Measurements from ENCODE around the gene MALRD1.

MALRD1 gene

DNA sequence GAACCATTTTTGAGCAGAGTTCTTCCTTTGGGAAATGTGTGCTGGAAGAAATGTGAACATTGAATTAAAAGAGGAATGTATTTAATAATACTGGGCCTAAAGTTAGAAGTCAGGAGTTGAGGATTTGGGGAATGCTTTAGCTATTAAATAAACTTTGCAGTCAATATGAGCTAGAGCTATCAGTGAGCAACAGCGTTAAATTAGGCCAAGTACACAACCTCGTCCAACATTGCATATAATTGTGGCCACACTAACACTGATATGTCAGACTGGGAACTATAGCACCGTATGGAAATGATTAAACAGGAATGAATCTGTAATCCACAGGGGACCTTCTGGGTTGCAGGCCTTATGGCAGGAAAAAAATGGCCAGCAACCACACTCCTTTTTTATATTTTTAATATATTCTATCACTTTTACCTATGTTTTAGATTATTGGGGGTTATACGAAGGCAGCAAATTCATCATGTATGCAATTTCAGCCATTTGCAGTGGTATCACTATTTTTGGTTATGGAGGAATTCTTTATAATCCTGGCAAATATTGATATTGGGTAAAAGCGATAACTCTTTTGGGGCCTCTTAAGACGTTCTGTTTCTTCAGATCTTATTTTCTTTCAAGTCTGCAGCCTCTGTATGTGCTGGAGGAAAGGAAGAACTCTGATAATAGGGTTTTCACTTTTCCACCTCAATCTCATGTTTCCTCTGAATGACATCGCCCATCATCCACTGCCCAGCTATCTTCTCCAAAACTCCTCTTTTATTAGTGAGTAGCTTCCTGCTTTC, 531.4 kb downstream of the MALRD1 start:
- no peak for DNase-seq

DNA sequence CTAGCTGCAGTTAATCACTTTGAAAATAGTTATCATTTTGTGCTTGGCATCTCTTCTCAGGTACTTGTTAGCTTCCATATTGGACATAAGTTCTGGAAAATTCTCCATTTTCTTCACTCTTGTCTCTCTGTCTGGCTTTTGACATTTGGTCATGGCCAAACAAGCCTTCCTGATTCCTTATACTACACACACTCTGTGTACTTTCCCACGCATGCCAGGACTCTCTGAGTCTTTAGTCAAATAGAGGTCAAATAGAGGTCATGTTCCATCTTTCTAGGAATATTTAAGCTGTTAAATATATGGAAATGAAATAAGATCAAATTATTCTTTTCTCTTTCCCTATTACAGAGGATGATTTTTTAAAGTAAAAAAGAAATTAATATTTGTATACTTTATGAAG, 532.1 kb downstream of the MALRD1 start:
- no peak for DNase-seq

DNA sequence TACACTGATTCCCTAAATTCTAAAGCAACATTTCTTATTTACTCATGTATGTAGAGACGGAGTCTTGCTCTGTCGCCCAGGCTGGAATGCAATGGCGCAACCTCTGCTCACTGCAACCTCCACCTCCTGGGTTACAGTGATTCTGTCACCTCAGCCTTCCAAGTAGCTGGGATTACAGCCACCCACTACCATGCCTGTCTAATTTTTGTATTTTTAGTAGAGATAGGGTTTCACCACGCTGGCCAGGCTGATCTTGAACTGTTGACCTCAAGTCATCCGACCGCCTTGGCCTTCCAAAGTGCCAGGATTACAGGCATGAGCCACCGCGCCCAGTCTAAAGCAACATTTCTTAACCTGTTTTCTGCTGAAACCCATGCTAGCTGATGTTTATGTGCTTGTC, 540.0 kb downstream of the MALRD1 start:
- no peak for DNase-seq

DNA sequence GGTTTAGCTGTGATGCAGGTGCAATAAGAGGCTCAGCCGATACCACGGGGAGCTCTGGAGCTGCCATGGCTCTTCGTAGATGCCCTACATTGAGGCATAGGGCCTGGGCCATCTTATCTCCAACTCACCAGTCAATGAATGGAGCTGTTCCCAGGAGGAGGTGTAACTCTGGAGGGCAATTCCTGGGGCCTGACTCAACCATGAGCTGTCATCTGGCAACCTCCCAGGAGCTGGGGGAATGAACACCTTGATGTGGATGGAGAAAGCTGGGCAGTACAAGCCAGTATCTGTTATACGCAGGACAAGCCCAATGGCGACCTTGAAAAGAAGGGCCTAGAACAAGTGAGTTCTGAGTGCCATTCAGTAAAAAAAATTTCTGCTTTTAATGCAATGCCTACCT, 543.7 kb downstream of the MALRD1 start:
- DNase-seq = no peak

DNA sequence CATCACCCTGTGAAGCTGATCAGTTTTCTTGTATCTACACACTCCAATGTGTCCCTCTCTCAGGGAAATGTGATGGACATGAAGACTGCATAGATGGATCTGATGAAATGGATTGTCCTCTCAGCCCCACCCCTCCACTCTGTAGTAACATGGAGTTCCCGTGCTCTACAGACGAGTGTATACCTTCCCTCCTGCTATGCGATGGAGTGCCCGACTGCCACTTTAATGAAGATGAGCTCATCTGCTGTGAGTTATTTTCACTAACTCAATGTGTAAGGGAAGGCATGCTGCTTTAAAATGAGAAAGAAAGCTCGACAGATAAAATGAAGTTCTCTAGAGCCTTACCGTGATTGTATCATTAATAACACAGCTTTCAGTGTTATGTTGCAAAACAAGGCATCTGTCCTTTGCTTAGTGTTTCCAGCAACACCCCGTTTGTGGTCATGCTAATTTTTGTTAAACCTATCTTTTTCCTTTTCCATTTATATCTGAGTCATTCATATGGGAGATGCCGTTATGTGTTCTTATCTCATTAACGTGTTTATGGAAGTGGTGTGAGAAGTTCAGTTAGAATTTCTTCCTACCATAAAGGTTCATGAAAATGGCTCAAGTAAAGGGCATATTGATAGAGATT, 546.7 kb downstream of the MALRD1 start:
- DNase-seq = no peak

DNA sequence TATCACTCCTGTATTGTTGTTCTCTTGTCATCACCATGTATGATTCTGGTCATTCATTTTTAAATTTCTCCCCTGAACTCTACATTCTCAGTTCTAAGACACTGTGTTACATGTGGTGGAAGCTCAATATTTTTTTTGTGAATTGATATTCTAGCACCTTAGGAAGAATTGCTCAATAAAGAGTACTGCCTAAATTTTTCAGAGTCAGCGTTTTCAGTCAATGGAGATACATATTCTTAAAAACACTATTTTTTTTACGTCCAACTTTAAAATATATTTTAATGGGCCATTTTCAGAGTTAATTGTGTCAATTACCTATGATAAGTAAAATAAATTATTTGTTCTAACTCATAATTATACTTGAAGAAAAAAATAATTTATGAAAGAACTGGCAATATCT, 557.2 kb downstream of the MALRD1 start:
- no peak for DNase-seq

DNA sequence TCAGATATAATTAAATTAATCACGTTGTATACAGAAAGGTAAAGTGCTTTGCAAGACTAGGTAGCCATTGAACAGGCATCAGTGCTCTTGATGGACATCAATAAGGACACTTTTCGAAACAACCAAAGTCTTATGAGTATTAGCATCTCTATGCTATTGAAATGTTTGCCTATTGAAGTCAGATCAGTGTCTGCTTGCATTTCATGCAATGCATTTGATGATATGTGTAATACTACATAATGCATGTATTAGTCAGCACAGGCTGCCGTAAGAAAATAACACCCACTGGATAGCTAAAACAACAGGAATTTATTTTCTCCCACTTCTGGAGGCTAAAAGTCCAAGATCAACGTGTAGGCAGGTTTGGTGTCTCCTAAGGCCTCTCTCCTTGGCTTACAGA, 558.4 kb downstream of the MALRD1 start:
- no peak for DNase-seq

DNA sequence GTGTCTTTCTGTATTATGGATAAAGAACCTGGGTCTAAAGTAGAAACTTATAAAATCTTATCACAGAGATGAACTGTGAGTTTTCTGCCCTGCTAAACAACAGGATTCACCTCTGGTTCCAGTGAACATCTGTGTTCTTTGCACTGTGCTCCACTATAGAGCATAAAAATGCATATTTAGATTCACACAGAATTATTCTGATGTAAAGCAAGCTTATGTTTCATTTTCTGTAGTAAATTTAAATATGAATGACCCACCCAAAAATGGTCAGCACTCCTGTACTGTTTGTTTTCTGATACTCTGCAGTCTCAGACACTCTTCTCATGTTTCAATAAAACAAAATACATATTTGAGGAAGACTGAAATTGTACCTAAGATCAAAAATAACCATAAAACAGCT, 563.2 kb downstream of the MALRD1 start:
- DNase-seq = no peak

DNA sequence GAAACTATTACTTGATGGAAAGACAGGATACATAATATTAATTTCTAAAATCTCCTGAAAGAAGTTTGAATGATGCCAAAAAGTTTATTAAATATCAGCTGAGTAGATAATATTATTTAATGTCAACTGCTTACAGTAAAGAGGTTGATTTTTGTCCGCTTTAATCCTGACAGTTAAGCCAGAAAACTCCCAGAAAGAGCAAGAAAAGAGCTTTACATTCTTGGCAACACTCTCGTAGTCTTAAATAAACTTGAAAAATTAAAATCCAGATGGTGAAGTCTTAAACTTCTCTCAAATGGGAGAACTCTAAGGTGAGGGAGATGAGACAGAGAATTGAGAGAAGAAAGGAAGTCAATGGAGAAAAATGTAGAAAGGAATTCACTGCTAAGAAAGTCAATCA, 568.4 kb downstream of the MALRD1 start:
- no peak for DNase-seq

DNA sequence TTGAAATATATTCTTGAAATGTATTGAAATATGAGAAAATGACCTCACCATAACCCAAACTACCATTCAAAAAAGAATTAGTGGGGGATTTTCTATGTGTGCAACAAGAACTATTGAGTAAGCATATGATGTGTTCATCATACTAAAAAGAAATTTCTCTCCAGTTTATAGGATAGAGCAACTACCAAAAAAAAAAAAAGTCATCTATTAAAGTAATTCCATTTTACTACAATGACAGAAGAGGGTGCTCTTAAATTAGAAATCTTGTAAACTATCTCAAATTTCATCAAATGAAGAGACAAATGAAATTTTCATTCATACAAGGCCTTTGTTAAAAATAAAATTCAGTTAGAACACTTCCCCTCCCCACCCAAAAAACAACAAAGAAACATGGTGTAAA, 572.2 kb downstream of the MALRD1 start:
- no peak for DNase-seq

DNA sequence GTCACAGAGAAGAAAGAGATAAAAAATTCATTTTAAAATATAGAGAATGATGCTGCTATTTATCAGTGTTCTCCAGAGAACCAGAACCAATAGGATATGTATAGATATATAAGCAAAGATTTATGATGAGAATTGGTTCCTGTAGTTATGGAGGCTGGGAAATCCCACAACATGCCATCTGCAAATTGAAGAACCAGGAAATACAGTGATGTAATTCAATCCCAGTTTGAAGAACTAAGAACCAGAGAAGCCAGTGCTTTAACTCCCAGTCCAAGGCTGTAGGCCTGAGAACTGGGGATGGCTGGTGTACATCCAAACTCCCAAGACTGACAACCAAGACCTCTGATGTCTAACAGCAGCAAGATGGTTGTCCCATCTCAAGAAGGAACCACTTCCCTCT, 574.7 kb downstream of the MALRD1 start:
- DNase-seq = no peak

DNA sequence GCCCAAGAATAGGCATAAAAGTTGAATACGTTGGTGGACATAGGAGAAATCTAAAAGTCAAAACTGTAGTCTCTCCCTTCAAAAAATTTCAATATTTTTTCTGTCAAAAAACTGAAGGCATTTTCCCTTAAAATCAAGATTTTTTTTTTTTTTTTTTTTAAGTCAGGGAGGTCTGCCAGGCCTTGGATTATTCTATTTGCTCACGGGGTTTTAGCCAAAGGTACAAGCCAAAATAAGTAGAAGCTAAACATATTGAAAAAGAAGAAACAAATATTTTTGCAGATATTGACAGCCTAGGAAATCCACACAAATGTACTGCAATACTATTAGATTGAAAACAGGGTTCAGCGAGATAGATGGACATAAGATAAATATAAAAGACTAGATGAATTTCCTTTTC, 577.6 kb downstream of the MALRD1 start:
- no peak for DNase-seq

DNA sequence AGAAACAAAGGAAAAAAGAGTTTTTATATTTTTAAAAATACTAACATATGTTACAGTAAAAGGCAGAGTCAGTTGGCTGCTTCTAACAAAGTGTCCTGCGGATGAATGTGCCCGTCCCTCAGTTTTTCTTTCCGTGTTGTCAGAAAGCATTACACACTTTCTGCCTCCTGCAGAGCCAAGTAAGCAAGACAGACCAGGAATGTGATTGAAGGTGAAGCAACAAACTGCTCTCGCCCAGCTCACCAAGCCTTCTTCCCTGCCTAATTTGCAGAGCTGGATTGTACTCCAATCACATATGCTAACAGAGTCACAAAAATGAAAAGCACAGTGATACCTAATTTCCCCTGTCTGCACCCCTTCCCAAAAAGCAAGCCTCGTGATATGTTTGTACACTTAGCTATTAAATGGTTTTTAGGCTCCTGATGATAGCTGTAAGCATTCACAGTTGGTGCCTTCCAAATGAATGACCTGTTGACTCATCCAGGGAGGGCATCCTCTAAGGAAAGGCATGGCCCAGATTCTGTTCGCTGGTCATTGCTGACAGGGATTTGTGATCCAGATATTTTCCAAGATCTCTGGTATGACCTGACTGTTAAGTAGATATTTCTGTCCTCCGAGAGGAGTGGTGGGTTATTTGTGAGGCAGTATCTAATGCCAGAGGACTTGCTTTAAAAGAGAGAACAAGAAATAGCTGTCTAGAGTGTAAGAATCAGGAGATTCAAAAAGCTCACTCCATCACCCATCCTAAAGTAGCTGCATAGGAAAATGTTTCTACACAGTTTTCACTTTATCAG, 580.4 kb downstream of the MALRD1 start:
- no peak for DNase-seq

DNA sequence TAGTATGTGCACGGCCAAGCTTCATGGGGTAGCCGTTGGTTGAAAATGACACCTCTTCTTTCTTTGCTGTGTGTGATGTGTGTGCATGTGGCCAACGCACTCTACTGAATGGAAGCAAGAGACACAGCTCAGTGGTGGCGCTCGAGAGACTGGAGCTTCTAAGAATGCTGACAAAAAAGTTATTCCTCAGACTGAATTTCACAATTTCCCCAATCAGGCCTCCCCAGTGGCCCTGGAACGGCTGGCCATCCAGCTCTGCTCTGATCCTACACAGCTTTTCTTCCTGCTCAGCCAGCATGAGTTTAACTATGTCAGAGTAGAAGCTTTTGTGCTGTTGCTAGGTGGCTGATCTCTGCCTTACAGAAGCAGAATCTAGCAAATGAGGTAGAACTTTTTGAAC, 581.0 kb downstream of the MALRD1 start:
- no peak for DNase-seq

DNA sequence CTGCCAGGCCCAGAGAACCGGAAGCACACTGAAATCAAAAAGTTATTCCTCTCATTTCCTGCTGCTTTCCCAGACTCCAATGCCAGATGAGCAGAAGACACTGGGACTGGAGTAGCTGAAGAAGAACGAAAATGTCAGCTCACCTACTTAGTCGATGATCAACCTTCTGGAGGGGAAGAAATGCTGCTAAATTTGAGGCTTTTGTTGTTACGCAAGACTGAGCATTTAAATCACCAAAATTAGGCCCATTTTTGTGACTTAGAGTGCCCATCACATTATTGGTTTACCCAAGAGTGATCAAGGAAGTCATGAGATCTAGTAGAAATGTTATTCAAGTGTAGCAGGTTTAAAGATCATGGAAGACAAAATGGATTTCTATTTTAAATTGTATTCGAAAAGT, 585.6 kb downstream of the MALRD1 start:
- no peak for DNase-seq

DNA sequence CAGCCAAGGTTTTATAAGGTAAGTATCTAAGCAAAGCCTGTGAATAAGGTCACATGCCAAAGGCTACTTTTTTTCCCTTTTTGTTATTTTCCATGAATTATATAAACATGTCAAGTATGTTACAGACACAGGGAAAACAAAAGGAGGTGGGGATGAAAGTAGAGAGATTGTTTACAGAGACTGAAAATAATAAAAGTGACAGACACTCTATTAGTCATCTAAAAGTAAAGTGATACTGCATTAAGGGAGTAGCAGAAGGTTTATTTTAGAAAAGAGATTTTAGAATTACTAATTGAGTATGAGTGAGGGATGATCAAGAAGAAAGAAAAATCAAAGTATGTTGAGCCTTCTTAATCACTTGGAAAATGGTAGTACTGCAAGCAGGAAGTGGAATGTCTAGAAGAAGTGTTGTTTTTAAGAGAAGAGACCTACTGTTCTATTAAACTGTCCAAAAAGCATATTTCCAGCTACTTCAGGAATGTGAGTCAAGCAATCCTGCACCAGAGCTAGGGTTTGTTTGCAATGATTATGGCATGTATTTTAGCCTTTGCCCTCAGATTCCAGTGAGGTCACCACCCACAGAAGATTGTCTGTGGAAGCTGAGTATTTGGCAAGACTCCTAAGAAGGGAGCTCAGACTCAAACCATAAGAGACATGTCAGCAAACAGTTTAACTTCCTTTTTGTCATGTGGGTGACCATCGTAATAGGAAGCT, 589.7 kb downstream of the MALRD1 start:
- DNase-seq = no peak

DNA sequence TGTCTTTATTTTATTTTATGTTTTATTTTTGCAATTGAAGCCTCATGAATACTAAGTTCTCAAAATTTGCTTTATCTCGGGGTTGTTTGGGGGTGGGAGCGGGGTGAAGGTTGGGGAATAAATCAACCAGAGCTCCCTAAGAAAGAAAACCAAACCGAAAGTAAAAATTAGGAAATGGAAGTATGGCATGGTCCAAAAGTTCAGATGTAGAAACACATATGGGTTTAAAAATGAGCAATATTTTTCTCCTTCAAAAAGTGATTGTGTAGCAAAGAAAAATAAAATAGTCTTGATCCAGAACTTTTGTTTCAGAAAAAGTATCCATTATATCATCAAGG, 590.3 kb downstream of the MALRD1 start:
- no peak for DNase-seq

DNA sequence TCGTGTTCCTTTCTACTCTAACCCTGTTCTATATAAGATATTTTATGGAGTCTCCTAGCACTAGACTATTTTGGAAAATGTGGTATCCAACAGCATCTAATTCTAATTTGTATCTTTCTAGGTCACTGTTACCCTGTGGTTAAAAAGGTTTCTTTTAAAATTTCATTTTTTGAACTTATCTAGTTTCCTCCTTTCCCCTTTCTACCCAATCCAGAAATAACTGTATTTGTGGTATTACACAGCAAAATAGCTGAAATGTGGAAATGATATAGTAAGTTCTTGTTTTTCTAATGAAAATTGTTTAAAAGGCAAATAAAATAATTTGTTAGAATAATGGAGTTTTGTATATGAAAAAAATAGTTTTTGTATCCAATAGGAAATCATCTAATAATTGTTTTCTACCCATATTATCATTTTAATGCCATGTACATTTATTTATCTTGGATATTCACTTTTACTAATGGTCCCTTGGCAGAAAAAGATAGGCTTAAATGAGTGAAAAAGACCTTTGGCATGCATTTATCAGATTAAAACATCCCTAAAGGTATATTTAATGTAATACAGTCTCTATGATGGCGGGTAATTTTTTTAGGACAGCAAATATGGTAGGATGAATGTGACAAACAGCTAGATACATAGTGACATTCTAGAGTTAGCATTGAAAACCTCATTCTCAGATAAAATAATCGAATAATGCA, 592.1 kb downstream of the MALRD1 start:
- no peak for DNase-seq

DNA sequence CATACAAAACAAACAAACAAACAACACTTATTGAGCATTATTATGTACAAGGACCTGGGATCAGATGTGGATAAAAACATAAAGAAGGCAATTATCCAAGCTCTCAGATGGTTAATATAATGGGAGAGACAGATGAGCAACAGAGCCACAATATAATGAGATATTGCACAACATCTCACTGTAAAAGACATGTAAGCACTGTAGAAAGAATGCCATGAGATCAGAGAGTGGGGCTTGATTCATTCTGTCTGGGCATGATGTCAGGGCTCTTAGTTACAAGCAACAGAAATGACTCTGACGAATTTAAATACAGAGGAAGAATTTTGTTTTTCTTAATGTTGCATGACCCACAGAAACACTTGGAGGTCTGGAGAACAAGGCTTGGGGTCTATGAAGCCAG, 602.9 kb downstream of the MALRD1 start:
- no peak for DNase-seq

DNA sequence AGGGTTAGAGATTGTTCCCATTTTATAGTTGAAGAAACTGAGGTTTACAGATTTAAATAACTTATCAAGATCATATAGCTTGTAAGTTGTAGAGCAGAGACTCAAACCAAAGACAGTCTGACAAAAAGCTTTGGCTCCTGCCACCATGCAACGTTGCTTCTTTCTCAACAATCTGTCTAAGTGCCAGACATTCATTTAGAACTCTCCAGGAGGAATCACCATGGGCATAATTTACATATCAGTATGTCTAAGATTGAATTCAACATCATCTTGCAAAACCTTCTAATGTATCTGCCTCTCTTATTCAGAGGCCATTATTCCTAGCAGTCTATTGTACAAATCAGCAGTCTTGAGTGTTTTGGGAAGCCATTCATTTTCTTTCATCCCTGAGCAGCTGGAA, 604.1 kb downstream of the MALRD1 start:
- no peak for DNase-seq

DNA sequence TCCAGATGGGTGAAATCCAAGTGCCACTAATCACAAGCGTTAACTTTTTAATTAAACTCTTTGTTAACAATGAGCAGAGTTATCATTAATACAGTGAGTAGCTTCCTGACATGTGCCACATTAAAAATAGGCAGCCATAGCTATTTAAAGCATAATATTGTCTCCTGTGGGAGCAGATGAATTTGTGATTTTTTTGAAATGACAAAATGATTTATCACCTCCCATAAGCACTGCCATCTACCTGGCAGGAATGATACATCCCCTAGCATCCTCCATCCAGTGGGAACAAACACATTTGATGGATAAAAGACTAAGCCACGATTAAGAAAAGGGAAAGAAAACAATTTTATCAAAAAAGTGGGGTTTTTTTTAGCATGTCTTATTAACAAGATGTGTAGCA, 605.3 kb downstream of the MALRD1 start:
- no peak for DNase-seq

DNA sequence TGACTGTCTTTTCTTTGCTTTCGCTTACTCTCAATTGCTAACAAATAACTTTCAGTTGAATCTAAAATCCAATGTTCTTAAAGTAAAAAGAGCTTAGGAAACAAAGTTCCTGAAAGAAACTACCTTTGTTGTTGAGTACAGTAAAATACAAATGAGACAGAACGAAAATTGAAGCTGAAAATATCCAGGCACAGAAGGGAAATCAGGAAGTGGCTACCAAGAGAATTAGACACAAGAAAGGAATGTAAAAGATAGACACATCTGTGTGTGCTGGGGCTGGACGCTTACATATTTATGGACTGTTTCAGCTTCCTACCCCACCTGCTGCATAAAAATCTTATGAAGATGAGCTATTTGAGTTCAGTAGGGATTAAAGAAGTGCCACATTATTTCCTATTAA, 606.0 kb downstream of the MALRD1 start:
- no peak for DNase-seq
